PC-9 (cell line): ENCODE measurements around the gene AUTS2. TPM values are rescaled to one million over a fixed set of nuclear protein-coding genes. Genes with fewer than 3 reads are reported as not detected.

Experiments
- BruUV-seq: library from RNA; stranded (reverse); fragments of 400-500 nt; replicated peaks from 2 replicates; lab custom pipeline; 2021; lab: Mats Ljungman, UMichigan
- CTCF ChIA-PET: fragments of 300-600 bp; sonication (Branson Sonifier 250); formaldehyde crosslinking; loops from one replicate; lab custom pipeline; 2022; ENCODE audit warnings: antibody characterized with exemption; lab: Charles Lee
- POLR2A ChIA-PET: fragments of 300-600 bp; sonication (Branson Sonifier 250); formaldehyde crosslinking; loops from one replicate; lab custom pipeline; 2022; ENCODE audit warnings: antibody characterized with exemption; ENCODE audit not compliant: unreplicated experiment; lab: Charles Lee
- DNase-seq, 2 experiments: peaks; one replicate each; pipeline versions ENCODE4 v3.0.0 to v3.0.0-alpha.2; 2015 to 2022; ENCODE audit warnings: mixed read lengths in 1 of 2
- H2AFZ ChIP-seq: fragments of 200-600 bp; sonication (generic); 2 replicates; pipeline ENCODE4 v1.8.1; 2017; ENCODE audit warnings: antibody characterized with exemption
- H3F3A ChIP-seq: fragments of 200-600 bp; sonication (generic); 2 replicates; pipeline ENCODE4 v1.8.1; 2017; ENCODE audit warnings: antibody characterized with exemption, mild to moderate bottlenecking, low read depth; ENCODE audit not compliant: insufficient read depth
- H3K27ac ChIP-seq: fragments of 200-600 bp; sonication (generic); 2 replicates; pipeline ENCODE4 v1.6.1; 2016; ENCODE audit warnings: mixed run types
- H3K27me3 ChIP-seq: fragments of 200-600 bp; sonication (generic); 2 replicates; pipeline ENCODE4 v1.6.1; 2016; ENCODE audit warnings: low read depth, mixed run types; ENCODE audit not compliant: insufficient read depth
- H3K36me3 ChIP-seq: fragments of 200-600 bp; sonication (generic); 2 replicates; pipeline ENCODE4 v1.6.1; 2016; ENCODE audit warnings: low read depth, mixed run types
- H3K4me1 ChIP-seq: fragments of 200-600 bp; sonication (generic); replicated peaks from 2 replicates; pipeline ENCODE4 v1.6.1; 2016; ENCODE audit warnings: mixed run types; ENCODE audit not compliant: insufficient read depth
- H3K4me2 ChIP-seq: fragments of 200-600 bp; sonication (generic); 2 replicates; pipeline ENCODE4 v1.6.1; 2017; ENCODE audit warnings: mixed run types
- H3K4me3 ChIP-seq: fragments of 200-600 bp; sonication (generic); 2 replicates; pipeline ENCODE4 v1.6.1; 2016; ENCODE audit warnings: mixed run types
- H3K79me2 ChIP-seq: fragments of 200-600 bp; sonication (generic); 2 replicates; pipeline ENCODE4 v1.6.1; 2017; ENCODE audit warnings: low read depth, mixed run types
- H3K9me2 ChIP-seq: fragments of 200-600 bp; sonication (generic); 2 replicates; pipeline ENCODE4 v1.8.1; 2017; ENCODE audit warnings: mild to moderate bottlenecking; ENCODE audit not compliant: insufficient read depth
- H3K9me3 ChIP-seq: fragments of 200-600 bp; sonication (generic); 2 replicates; pipeline ENCODE4 v1.8.1; 2016; ENCODE audit warnings: low read depth; ENCODE audit not compliant: insufficient read depth
- H4K20me1 ChIP-seq: fragments of 200-600 bp; sonication (generic); 2 replicates; pipeline ENCODE4 v1.8.1; 2017; ENCODE audit not compliant: insufficient read depth
- EZH2 ChIP-seq: fragments of 200-600 bp; sonication (generic); IDR thresholded peaks from 2 replicates; pipeline ENCODE4 v1.8.0; 2017; ENCODE audit warnings: antibody characterized with exemption, low read depth
- intact Hi-C: fragments of 100-400 bp; cut with micrococcal nuclease; formaldehyde crosslinking; loops from one replicate; pipeline ENCODE4 v1.10.0; 2022; ENCODE audit not compliant: unreplicated experiment
- total RNA-seq: library from RNA; stranded (reverse); gene quantifications from 2 replicates; pipeline ENCODE4 v1.2.3, GENCODE V29; 2021
- TF ChIP-seq, protein P1 (sequence below): fragments of 200-600 bp; sonication (generic); conservative IDR thresholded peaks from 2 replicates; pipeline ENCODE4 v1.6.1; 2017; ENCODE audit warnings: mixed run types, antibody characterized with exemption, mild to moderate bottlenecking, moderate library complexity

The AUTS2 gene
- total RNA-seq, 1 experiment from 2014 or later, result not detected

GRCh38 chr7:69691327-69691726 is 93.1 kb downstream of the AUTS2 start:
- H3K36me3 ChIP-seq, result no peaks in the 10 kb centered on the region
- H3K79me2 ChIP-seq, result no peaks in the 10 kb centered on the region
- H3K27me3 ChIP-seq, result no peaks in the 10 kb centered on the region
- no peak overlapping the region for H3K27ac ChIP-seq
- TF ChIP-seq, protein P1, sequence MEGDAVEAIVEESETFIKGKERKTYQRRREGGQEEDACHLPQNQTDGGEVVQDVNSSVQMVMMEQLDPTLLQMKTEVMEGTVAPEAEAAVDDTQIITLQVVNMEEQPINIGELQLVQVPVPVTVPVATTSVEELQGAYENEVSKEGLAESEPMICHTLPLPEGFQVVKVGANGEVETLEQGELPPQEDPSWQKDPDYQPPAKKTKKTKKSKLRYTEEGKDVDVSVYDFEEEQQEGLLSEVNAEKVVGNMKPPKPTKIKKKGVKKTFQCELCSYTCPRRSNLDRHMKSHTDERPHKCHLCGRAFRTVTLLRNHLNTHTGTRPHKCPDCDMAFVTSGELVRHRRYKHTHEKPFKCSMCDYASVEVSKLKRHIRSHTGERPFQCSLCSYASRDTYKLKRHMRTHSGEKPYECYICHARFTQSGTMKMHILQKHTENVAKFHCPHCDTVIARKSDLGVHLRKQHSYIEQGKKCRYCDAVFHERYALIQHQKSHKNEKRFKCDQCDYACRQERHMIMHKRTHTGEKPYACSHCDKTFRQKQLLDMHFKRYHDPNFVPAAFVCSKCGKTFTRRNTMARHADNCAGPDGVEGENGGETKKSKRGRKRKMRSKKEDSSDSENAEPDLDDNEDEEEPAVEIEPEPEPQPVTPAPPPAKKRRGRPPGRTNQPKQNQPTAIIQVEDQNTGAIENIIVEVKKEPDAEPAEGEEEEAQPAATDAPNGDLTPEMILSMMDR, result no peak
- no peak for TF ChIP-seq EZH2
- H3K4me1 ChIP-seq, result no peaks in the 10 kb centered on the region
- H4K20me1 ChIP-seq, result no peaks in the 10 kb centered on the region
- no peaks in the 10 kb centered on the region for H3K9me3 ChIP-seq
- no peak for DNase-seq
- BruUV-seq, result no TSS peak
- ChIA-PET POLR2A (no interaction called here), CTCF (interaction anchor here (0.6 kb wide), 1 partner anchor 425 kb away, joined by 3 read pairs; no protein-coding TSS in a partner anchor)
- H3K9me2 ChIP-seq, result no peaks in the 10 kb centered on the region
- H3F3A ChIP-seq, result no peaks in the 10 kb centered on the region
- intact Hi-C loops, result no loop called here
- no peak overlapping the region for H2AFZ ChIP-seq
- no peak overlapping the region for H3K4me2 ChIP-seq
- H3K4me3 ChIP-seq, result no peak overlapping the region

DNA sequence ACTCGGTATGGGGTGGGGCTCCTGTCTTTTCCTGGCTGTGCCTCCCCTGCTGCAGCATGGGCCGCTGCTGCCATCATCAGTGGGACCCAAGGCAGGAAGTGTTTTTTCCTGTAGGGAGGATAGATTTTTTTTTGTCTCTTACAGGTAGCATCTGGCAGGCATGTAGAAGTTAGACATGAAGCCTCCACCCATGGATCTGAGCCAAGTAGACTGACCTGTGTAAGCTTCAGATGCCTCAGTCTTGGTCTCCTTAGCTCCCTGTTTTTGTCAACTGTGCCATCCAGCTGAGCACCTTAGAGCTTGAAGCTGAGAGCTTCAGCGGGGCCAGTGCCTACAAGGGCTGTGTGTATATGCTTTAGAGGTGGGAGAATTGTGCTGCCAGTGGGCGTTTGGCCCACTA is 93.5 kb downstream of the AUTS2 start:
- no peak for TF ChIP-seq EZH2
- TF ChIP-seq, protein P1, result no peak
- Histone ChIP-seq H3K27ac (no peak overlapping the region), H3K27me3 (no peaks in the 10 kb centered on the region), H3K4me2 (no peak overlapping the region), H3K9me2 (no peaks in the 10 kb centered on the region), H3K79me2 (no peaks in the 10 kb centered on the region), H3K4me1 (no peaks in the 10 kb centered on the region), H3K4me3 (no peak overlapping the region), H3K36me3 (no peaks in the 10 kb centered on the region), H2AFZ (no peak overlapping the region), H3K9me3 (no peaks in the 10 kb centered on the region), H3F3A (no peaks in the 10 kb centered on the region), H4K20me1 (no peaks in the 10 kb centered on the region)
- ChIA-PET CTCF (no interaction called here), POLR2A (no interaction called here)
- no peak for DNase-seq
- intact Hi-C loops, result no loop called here
- no TSS peak for BruUV-seq

DNA sequence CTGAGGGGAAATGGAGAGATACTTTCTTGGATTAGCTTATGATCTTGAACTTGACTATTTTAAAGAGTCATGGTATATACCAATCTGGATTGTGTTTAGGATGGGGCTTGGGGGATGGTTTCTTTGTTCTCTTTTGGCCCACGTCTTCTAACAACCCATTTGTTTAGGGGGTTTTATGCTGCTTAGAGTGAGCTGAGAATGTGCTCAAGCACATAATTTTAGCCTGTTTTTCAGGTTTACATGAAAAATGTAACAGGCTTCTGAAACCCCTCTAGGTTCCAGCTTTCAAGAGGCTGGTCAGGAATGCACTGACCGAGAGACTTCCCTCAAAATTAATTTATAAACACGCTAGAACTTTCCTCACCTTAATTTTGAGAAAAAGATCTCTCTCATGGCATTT is 94.3 kb downstream of the AUTS2 start:
- Histone ChIP-seq H4K20me1 (no peaks in the 10 kb centered on the region), H3K9me3 (no peaks in the 10 kb centered on the region), H3K79me2 (no peaks in the 10 kb centered on the region), H3K27ac (no peak overlapping the region), H3K4me2 (no peak overlapping the region), H3K27me3 (no peaks in the 10 kb centered on the region), H3K4me1 (no peaks in the 10 kb centered on the region), H3K4me3 (no peak overlapping the region), H3K36me3 (no peaks in the 10 kb centered on the region), H2AFZ (no peak overlapping the region), H3F3A (no peaks in the 10 kb centered on the region), H3K9me2 (no peaks in the 10 kb centered on the region)
- ChIA-PET CTCF (no interaction called here), POLR2A (no interaction called here)
- BruUV-seq, result no TSS peak
- DNase-seq, result no peak
- TF ChIP-seq, protein P1, result no peak
- no peak for TF ChIP-seq EZH2
- intact Hi-C loops, result no loop called here
